SK-N-SH (cell line): ENCODE measurements around the gene SOX18. TPM values are rescaled to one million over a fixed set of nuclear protein-coding genes. Genes with fewer than 3 reads are reported as not detected.

Experiments used
- CTCF ChIA-PET: fragments of 300-600, 350-600 bp; formaldehyde crosslinking; extraction: SDS; loops from one replicate; lab custom pipeline; 2021; lab: Yijun Ruan, JAX
- POLR2A ChIA-PET: fragments of 350-600 bp; sonication (Branson Sonifier 250); formaldehyde crosslinking; extraction: SDS; loops from one replicate; lab custom pipeline; 2020; ENCODE audit warnings: antibody characterized with exemption, inconsistent platforms; lab: Yijun Ruan, JAX
- DNase-seq: peaks from one replicate; pipeline ENCODE4 v3.0.0; 2012
- H2AFZ ChIP-seq: fragments of 200-600 bp; sonication (generic); 2 replicates; pipeline ENCODE4 v1.8.1; 2016; ENCODE audit warnings: antibody characterized with exemption, mild to moderate bottlenecking, low read depth
- H3F3A ChIP-seq: fragments of 200-600 bp; sonication (generic); replicated peaks from 2 replicates; pipeline ENCODE3; 2016; ENCODE audit warnings: antibody characterized with exemption, mild to moderate bottlenecking; ENCODE audit not compliant: insufficient read depth
- H3K27ac ChIP-seq, 2 experiments: fragments of 200-500 bp in 1 of 2; fragments of 200-600 bp in 1 of 2; sonication (Bioruptor generic) in 1 of 2; sonication (generic), shearing (Covaris generic) in 1 of 2; 2 replicates each; pipeline versions ENCODE4 v1.5.1 to v1.6.1; 2014 to 2016; ENCODE audit warnings: low read depth in 2 of 2, inconsistent platforms in 1 of 2, low read length in 1 of 2, mild to moderate bottlenecking in 1 of 2, mixed read lengths in 1 of 2
- H3K27me3 ChIP-seq: fragments of 200-600 bp; sonication (generic), shearing (Covaris generic); 2 replicates; pipeline ENCODE4 v1.6.1; 2016; ENCODE audit warnings: mixed run types; ENCODE audit not compliant: insufficient read depth
- H3K36me3 ChIP-seq, 2 experiments: fragments of 200-500 bp in 1 of 2; fragments of 200-600 bp in 1 of 2; sonication (Bioruptor generic) in 1 of 2; sonication (generic) in 1 of 2; replicated peaks in 1 of 2; 2 replicates each; pipeline versions ENCODE3 to v1.5.1; 2014 to 2016; ENCODE audit warnings: low read length in 1 of 2, mild to moderate bottlenecking in 1 of 2; ENCODE audit not compliant: insufficient read depth in 2 of 2, control insufficient read depth in 1 of 2
- H3K4me1 ChIP-seq, 2 experiments: fragments of 200-500 bp in 1 of 2; fragments of 200-600 bp in 1 of 2; sonication (Bioruptor generic) in 1 of 2; sonication (generic), shearing (Covaris generic) in 1 of 2; 2 replicates each; pipeline versions ENCODE4 v1.5.1 to v1.6.1; 2014 to 2016; ENCODE audit warnings: low read depth in 1 of 2, low read length in 1 of 2, mixed run types in 1 of 2; ENCODE audit not compliant: insufficient read depth in 2 of 2, control insufficient read depth in 1 of 2
- H3K4me2 ChIP-seq: fragments of 200-600 bp; sonication (generic), shearing (Covaris generic); 2 replicates; pipeline ENCODE4 v1.6.1; 2017; ENCODE audit warnings: mixed run types
- H3K4me3 ChIP-seq, 2 experiments: fragments of 200-500 bp in 1 of 2; fragments of 200-600 bp in 1 of 2; sonication (Bioruptor generic) in 1 of 2; sonication (generic), shearing (Covaris generic) in 1 of 2; 2 replicates each; pipeline versions ENCODE4 v1.5.1 to v1.8.1; 2014 to 2016; ENCODE audit warnings: low read depth in 2 of 2, inconsistent platforms in 1 of 2, low read length in 1 of 2, mild to moderate bottlenecking in 1 of 2, mixed read lengths in 1 of 2, moderate library complexity in 1 of 2
- H3K79me2 ChIP-seq: fragments of 200-600 bp; sonication (generic); 2 replicates; pipeline ENCODE4 v1.8.1; 2017; ENCODE audit warnings: mild to moderate bottlenecking; ENCODE audit not compliant: insufficient read depth
- H3K9ac ChIP-seq: fragments of 200-600 bp; sonication (generic); 2 replicates; pipeline ENCODE4 v1.6.1; 2017; ENCODE audit warnings: mixed run types
- H3K9me2 ChIP-seq: fragments of 200-600 bp; sonication (generic); 2 replicates; pipeline ENCODE4 v1.6.1; 2017; ENCODE audit warnings: mixed run types
- H3K9me3 ChIP-seq: fragments of 200-600 bp; sonication (generic); 2 replicates; pipeline ENCODE4 v1.6.1; 2017; ENCODE audit warnings: mixed run types, mild to moderate bottlenecking, moderate library complexity
- H4K20me1 ChIP-seq: fragments of 200-600 bp; sonication (generic); 2 replicates; pipeline ENCODE4 v1.6.1; 2017; ENCODE audit warnings: mild to moderate bottlenecking, mixed run types; ENCODE audit not compliant: insufficient read depth
- ELF1 ChIP-seq: IDR thresholded peaks from 2 replicates; pipeline ENCODE4 v1.4.0; 2012
- EP300 ChIP-seq, 2 experiments: IDR thresholded peaks; 2 replicates each; pipeline versions ENCODE4 v1.4.0 to v1.6.1; 2012; ENCODE audit warnings: borderline replicate concordance in 1 of 2, low read depth in 1 of 2, low read length in 1 of 2
- FOSL2 ChIP-seq: IDR thresholded peaks from 2 replicates; pipeline ENCODE4 v1.4.0; 2012; ENCODE audit warnings: low read depth, mild to moderate bottlenecking, moderate library complexity, borderline replicate concordance
- FOXJ3 ChIP-seq: sonication (generic); formaldehyde crosslinking; IDR thresholded peaks from 2 replicates; pipeline ENCODE4 v1.5.1; 2020; ENCODE audit warnings: mild to moderate bottlenecking, missing genetic modification reagents
- FOXM1 ChIP-seq: IDR thresholded peaks from 2 replicates; pipeline ENCODE4 v1.4.0; 2012; ENCODE audit warnings: low read depth, mild to moderate bottlenecking
- GABPA ChIP-seq: IDR thresholded peaks from 2 replicates; pipeline ENCODE4 v1.4.0; 2012; ENCODE audit warnings: low read depth, mild to moderate bottlenecking
- JUND ChIP-seq: IDR thresholded peaks from 2 replicates; pipeline ENCODE4 v1.4.0; 2012
- MEF2A ChIP-seq: IDR thresholded peaks from 2 replicates; pipeline ENCODE4 v1.4.0; 2012; ENCODE audit warnings: low read depth, borderline replicate concordance
- NFIC ChIP-seq: IDR thresholded peaks from 2 replicates; pipeline ENCODE4 v1.4.0; 2012; ENCODE audit warnings: borderline replicate concordance
- NRF1 ChIP-seq: IDR thresholded peaks from 2 replicates; pipeline ENCODE4 v1.6.1; 2012; ENCODE audit warnings: low read depth, mild to moderate bottlenecking, low read length
- POLR2AphosphoS5 ChIP-seq: IDR thresholded peaks from 2 replicates; pipeline ENCODE4 v1.6.1; 2012; ENCODE audit warnings: low read depth, low read length
- RAD21 ChIP-seq: IDR thresholded peaks from 2 replicates; pipeline ENCODE4 v1.6.1; 2012; ENCODE audit warnings: mild to moderate bottlenecking, low read length
- RCOR1 ChIP-seq: fragments of 150-350 bp; IDR thresholded peaks from 2 replicates; pipeline ENCODE4 v1.6.1; 2017; ENCODE audit warnings: antibody characterized with exemption, low read length
- RFX5 ChIP-seq: IDR thresholded peaks from 2 replicates; pipeline ENCODE4 v1.6.1; 2012; ENCODE audit warnings: mild to moderate bottlenecking, improper control_type of control experiment, low read length
- RXRA ChIP-seq: IDR thresholded peaks from 2 replicates; pipeline ENCODE4 v1.4.0; 2012; ENCODE audit warnings: low read depth, mild to moderate bottlenecking, borderline replicate concordance
- SIN3A ChIP-seq: IDR thresholded peaks from 2 replicates; pipeline ENCODE4 v1.6.1; 2012; ENCODE audit warnings: low read depth, mild to moderate bottlenecking, low read length, moderate library complexity, borderline replicate concordance
- SMC3 ChIP-seq: IDR thresholded peaks from 2 replicates; pipeline ENCODE4 v1.6.1; 2012; ENCODE audit warnings: low read depth, low read length, improper control_type of control experiment
- TAF1 ChIP-seq: IDR thresholded peaks from 2 replicates; pipeline ENCODE4 v1.6.1; 2012; ENCODE audit warnings: low read depth, mild to moderate bottlenecking, low read length, moderate library complexity, borderline replicate concordance
- TCF12 ChIP-seq: IDR thresholded peaks from 2 replicates; pipeline ENCODE4 v1.4.0; 2012
- WGBS: methylation state at CpG from one replicate; pipeline ENCODE4 v1.1.6; 2017; ENCODE audit warnings: low lambda C conversion rate; 5-methylcytosine and 5-hydroxymethylcytosine counted together
- polyA plus RNA-seq, 3 experiments: library from polyadenylated mRNA; depleted of rRNA; stranded (reverse); fragments of >200 nt; gene quantifications; 2 replicates each; pipeline ENCODE4 v1.2.3, GENCODE V29; 2012
- TF ChIP-seq, protein P1 (sequence below): fragments of 150-350 bp; IDR thresholded peaks from 2 replicates; pipeline ENCODE4 v1.6.1; 2017; ENCODE audit warnings: antibody characterized with exemption, low read length, low read depth, borderline replicate concordance
- TF ChIP-seq, protein P2 (sequence below): IDR thresholded peaks from 2 replicates; pipeline ENCODE4; 2012
- TF ChIP-seq, protein P3 (sequence below): IDR thresholded peaks from 2 replicates; pipeline ENCODE4 v1.4.0; 2012; ENCODE audit warnings: low read depth, borderline replicate concordance

SOX18 gene
- polyA plus RNA-seq, 1 of the 3 experiments (the other 2 are of a cell fraction), result not detected

DNA sequence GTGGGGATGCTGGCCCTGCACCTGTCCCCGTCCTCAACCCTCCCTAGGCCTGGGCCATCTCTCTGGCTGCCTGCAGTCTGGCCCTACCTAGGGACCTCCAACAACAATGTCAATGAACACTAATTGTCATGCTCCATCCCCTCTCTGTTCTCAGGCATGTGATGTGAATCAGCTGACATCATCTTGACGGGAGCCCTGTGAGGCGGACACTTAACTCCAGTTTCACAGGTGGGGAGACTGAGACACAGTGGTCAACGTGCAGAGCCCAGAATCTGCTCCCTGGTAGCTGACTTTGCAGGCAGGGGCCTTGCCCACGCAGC is 12.8 kb upstream of the SOX18 start:
- ChIA-PET POLR2A (interaction anchor here (0.6 to 1.5 kb wide), 7 partner anchors 9 to 84 kb away, joined by 3 to 4 read pairs (median 3); partner anchors contain the start of genes OPRL1, PRPF6 and RGS19), CTCF (interaction anchor here (1.0 to 2.5 kb wide), 8 partner anchors 10 to 82 kb away, joined by 3 to 12 read pairs (median 7); partner anchors contain the start of gene LKAAEAR1)

DNA sequence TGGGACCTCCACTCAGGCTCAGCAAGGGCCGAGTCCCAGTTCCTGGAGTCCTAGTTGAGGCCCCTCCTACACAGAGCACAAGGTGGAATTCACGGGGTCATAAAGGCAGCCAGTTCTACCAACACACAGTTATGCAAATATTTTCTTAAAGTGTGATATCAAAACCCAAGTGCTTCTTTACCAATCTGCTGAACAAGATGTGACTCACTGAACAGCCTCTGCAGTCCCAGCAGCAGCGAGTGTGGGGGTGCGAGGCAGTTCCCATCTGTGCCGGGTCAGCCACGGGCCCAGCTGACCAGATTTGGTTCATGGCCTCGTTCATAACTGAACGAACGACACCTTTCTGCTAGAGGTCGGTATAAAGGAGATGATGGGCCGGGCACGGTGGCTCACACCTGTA is 9.1 kb upstream of the SOX18 start:
- H3K4me3 ChIP-seq, result no peak overlapping the region
- TF ChIP-seq RAD21 (no peak), NRF1 (no peak), GABPA (no peak), MEF2A (no peak), FOXJ3 (CRISPR knock-in tag) (no peak), RFX5 (no peak), ELF1 (no peak), TAF1 (no peak), RXRA (no peak), JUND (no peak), RCOR1 (no peak), FOXM1 (no peak), NFIC (no peak), EP300 (IDR thresholded peaks at IDR 0.05; ENCODE audit: borderline replicate concordance in 1 of 2, low read depth in 1 of 2, low read length in 1 of 2) (no peak), SMC3 (no peak), POLR2AphosphoS5 (no peak), TCF12 (no peak)
- TF ChIP-seq, protein P1, sequence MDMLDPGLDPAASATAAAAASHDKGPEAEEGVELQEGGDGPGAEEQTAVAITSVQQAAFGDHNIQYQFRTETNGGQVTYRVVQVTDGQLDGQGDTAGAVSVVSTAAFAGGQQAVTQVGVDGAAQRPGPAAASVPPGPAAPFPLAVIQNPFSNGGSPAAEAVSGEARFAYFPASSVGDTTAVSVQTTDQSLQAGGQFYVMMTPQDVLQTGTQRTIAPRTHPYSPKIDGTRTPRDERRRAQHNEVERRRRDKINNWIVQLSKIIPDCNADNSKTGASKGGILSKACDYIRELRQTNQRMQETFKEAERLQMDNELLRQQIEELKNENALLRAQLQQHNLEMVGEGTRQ, result no peak
- TF ChIP-seq, protein P2, sequence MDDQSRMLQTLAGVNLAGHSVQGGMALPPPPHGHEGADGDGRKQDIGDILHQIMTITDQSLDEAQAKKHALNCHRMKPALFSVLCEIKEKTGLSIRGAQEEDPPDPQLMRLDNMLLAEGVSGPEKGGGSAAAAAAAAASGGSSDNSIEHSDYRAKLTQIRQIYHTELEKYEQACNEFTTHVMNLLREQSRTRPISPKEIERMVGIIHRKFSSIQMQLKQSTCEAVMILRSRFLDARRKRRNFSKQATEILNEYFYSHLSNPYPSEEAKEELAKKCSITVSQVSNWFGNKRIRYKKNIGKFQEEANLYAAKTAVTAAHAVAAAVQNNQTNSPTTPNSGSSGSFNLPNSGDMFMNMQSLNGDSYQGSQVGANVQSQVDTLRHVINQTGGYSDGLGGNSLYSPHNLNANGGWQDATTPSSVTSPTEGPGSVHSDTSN, result no peak
- TF ChIP-seq, protein P3, sequence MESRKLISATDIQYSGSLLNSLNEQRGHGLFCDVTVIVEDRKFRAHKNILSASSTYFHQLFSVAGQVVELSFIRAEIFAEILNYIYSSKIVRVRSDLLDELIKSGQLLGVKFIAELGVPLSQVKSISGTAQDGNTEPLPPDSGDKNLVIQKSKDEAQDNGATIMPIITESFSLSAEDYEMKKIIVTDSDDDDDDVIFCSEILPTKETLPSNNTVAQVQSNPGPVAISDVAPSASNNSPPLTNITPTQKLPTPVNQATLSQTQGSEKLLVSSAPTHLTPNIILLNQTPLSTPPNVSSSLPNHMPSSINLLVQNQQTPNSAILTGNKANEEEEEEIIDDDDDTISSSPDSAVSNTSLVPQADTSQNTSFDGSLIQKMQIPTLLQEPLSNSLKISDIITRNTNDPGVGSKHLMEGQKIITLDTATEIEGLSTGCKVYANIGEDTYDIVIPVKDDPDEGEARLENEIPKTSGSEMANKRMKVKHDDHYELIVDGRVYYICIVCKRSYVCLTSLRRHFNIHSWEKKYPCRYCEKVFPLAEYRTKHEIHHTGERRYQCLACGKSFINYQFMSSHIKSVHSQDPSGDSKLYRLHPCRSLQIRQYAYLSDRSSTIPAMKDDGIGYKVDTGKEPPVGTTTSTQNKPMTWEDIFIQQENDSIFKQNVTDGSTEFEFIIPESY, result no peak
- 69% methylated on average over 11 of the region's 12 CpGs for WGBS
- no peaks in the 10 kb centered on the region for H3K36me3 ChIP-seq
- no peaks in the 10 kb centered on the region for H3F3A ChIP-seq
- peaks cover 6 to 16% of the 10 kb centered on the region in 2 experiments; a peak in 1 of 4 replicates for H3K4me1 ChIP-seq
- H3K4me2 ChIP-seq, result no peak overlapping the region
- ChIA-PET POLR2A (no interaction called here), CTCF (interaction anchor here (2.6 to 4.6 kb wide), 5 partner anchors 11 to 78 kb away, joined by 8 to 61 read pairs (median 21); partner anchors contain the start of genes LKAAEAR1, PRPF6 and SAMD10)
- H4K20me1 ChIP-seq, result no peaks in the 10 kb centered on the region
- H2AFZ ChIP-seq, result no peak overlapping the region
- H3K9ac ChIP-seq, result no peak overlapping the region
- H3K79me2 ChIP-seq, result peaks cover 6% of the 10 kb centered on the region; the same call in 1 of the 2 replicates
- no peaks in the 10 kb centered on the region for H3K9me2 ChIP-seq
- no peak overlapping the region for H3K27ac ChIP-seq
- DNase-seq, result no peak
- H3K27me3 ChIP-seq, result no peaks in the 10 kb centered on the region
- no peaks in the 10 kb centered on the region for H3K9me3 ChIP-seq

More for the DNA sequence above, 12.8 kb upstream of the SOX18 start:
- no peaks in the 10 kb centered on the region for H3K36me3 ChIP-seq
- peaks cover 14 to 20% of the 10 kb centered on the region in 2 experiments; a peak in 2 of 4 replicates for H3K4me1 ChIP-seq
- H3K79me2 ChIP-seq, result peaks cover 15% of the 10 kb centered on the region; the same call in 1 of the 2 replicates
- no peaks in the 10 kb centered on the region for H3K9me3 ChIP-seq
- peak overlapping the region; percentile 85; the same call in 1 of the 2 replicates for H2AFZ ChIP-seq
- H3K27me3 ChIP-seq, result no peaks in the 10 kb centered on the region
- peak overlapping the region; percentile 98 for H3K4me2 ChIP-seq
- H4K20me1 ChIP-seq, result no peaks in the 10 kb centered on the region
- H3F3A ChIP-seq, result peaks cover 4% of the 10 kb centered on the region
- 78% methylated on average over 3 of the region's 5 CpGs for WGBS
- peak overlapping the region; percentile 90 for H3K9ac ChIP-seq
- H3K9me2 ChIP-seq, result no peaks in the 10 kb centered on the region
- TF ChIP-seq SIN3A (no peak), FOSL2 (no peak), NRF1 (no peak)
- TF ChIP-seq, all 33 proteins: peak for 0
- H3K4me3 ChIP-seq, result peak overlapping the region; percentile 91 to 93
- DNase-seq, result no peak
- peak overlapping the region; percentile 59 to 83; a peak in 2 of 4 replicates for H3K27ac ChIP-seq
